RWPE2 (cell line): ENCODE results near the gene BCL6B.

Experiments used
- ATAC-seq: fragments of 200-7000 bp; cut with Tn5 transposase; 3 replicates; pipeline ENCODE4 v1.9.1; 2021; ENCODE audit warnings: low read depth
- DNase-seq: peaks from one replicate; pipeline ENCODE4 v3.0.0-alpha.2; 2020; ENCODE audit warnings: low spot score
- H3K27ac ChIP-seq: fragments of 450-650 bp; 2 replicates; pipeline ENCODE4 v1.5.1; 2017; ENCODE audit warnings: mild to moderate bottlenecking; ENCODE audit not compliant: poor library complexity, severe bottlenecking
- H3K27me3 ChIP-seq: fragments of 250-450 bp; sonication (Bioruptor Pico); 2 replicates; pipeline ENCODE4 v1.5.1; 2021; ENCODE audit warnings: mild to moderate bottlenecking, moderate library complexity; ENCODE audit not compliant: insufficient read depth, poor library complexity, severe bottlenecking
- H3K36me3 ChIP-seq: fragments of 250-450 bp; sonication (Bioruptor Pico); 2 replicates; pipeline ENCODE4 v1.5.1; 2020; ENCODE audit warnings: low read depth, mild to moderate bottlenecking, moderate library complexity
- H3K4me1 ChIP-seq: fragments of 250-450 bp; sonication (Bioruptor Pico); 2 replicates; pipeline ENCODE4 v1.5.1; 2021; ENCODE audit warnings: mild to moderate bottlenecking, moderate library complexity; ENCODE audit not compliant: insufficient read depth, poor library complexity, severe bottlenecking
- H3K4me3 ChIP-seq: fragments of 250-450 bp; sonication (Bioruptor Pico); 2 replicates; pipeline ENCODE4 v1.5.1; 2021; ENCODE audit warnings: mild to moderate bottlenecking, moderate library complexity; ENCODE audit not compliant: severe bottlenecking
- H3K9me3 ChIP-seq: fragments of 250-450 bp; sonication (Bioruptor Pico); 2 replicates; pipeline ENCODE4 v1.5.1; 2021; ENCODE audit warnings: mild to moderate bottlenecking, moderate library complexity; ENCODE audit not compliant: severe bottlenecking
- TF ChIP-seq, protein P1 (sequence below): fragments of 450-650 bp; IDR thresholded peaks from one replicate; pipeline ENCODE4 v1.5.1; 2017; ENCODE audit warnings: mild to moderate bottlenecking, moderate library complexity; ENCODE audit not compliant: poor library complexity, severe bottlenecking

The BCL6B gene

GRCh38 chr17:7074931-7075330, 52.1 kb downstream of the BCL6B start:
- no peaks in the 10 kb centered on the region for H3K9me3 ChIP-seq
- TF ChIP-seq, protein P1, sequence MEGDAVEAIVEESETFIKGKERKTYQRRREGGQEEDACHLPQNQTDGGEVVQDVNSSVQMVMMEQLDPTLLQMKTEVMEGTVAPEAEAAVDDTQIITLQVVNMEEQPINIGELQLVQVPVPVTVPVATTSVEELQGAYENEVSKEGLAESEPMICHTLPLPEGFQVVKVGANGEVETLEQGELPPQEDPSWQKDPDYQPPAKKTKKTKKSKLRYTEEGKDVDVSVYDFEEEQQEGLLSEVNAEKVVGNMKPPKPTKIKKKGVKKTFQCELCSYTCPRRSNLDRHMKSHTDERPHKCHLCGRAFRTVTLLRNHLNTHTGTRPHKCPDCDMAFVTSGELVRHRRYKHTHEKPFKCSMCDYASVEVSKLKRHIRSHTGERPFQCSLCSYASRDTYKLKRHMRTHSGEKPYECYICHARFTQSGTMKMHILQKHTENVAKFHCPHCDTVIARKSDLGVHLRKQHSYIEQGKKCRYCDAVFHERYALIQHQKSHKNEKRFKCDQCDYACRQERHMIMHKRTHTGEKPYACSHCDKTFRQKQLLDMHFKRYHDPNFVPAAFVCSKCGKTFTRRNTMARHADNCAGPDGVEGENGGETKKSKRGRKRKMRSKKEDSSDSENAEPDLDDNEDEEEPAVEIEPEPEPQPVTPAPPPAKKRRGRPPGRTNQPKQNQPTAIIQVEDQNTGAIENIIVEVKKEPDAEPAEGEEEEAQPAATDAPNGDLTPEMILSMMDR, result no peak
- no peak overlapping the region for H3K4me3 ChIP-seq
- no peaks in the 10 kb centered on the region for H3K4me1 ChIP-seq
- no peak overlapping the region for H3K27ac ChIP-seq
- no peak for DNase-seq
- H3K27me3 ChIP-seq, result no peaks in the 10 kb centered on the region
- no peaks in the 10 kb centered on the region for H3K36me3 ChIP-seq
- ATAC-seq, result no peak

DNA sequence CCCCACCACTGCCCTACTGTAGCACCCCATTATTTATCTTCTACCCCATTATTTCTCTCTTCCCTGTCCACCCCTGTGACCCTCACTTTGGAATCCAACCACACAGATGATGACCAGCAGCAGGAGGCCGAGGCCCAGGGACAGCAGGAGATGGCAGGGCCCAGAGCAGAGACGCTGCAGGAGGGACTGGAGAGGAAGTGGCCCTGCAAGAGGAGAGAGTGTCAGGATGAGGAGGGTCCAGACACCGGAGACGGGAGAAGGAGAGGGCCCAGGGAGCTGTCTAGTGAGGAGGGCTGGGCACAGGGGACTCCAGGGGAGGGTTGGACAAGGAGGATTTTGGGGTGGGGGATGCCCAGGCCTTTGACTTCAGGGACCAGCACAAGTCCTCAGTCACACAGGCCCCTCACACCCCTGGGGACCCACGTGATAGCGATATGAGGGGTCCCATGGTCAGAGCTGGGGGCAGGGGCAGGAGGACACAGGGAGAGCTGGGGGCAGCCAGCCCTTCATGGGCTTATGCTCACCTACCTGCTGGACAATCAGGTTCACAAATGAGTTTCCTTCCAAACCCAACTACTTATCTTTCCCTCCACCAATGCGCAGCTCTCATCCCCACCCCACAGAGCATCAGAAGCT, 55.2 kb downstream of the BCL6B start:
- Histone ChIP-seq H3K4me3 (no peak overlapping the region), H3K36me3 (no peaks in the 10 kb centered on the region), H3K27ac (no peak overlapping the region), H3K4me1 (no peaks in the 10 kb centered on the region), H3K9me3 (no peaks in the 10 kb centered on the region), H3K27me3 (no peaks in the 10 kb centered on the region)
- TF ChIP-seq, protein P1, result no peak
- ATAC-seq, result no peak
- DNase-seq, result no peak

- no peak overlapping the region for H3K27ac ChIP-seq
- H3K36me3 ChIP-seq, result no peaks in the 10 kb centered on the region
- DNase-seq, result no peak
- no peaks in the 10 kb centered on the region for H3K9me3 ChIP-seq
- no peak overlapping the region for H3K4me3 ChIP-seq
- no peak for ATAC-seq
- no peaks in the 10 kb centered on the region for H3K27me3 ChIP-seq
- TF ChIP-seq, protein P1, result no peak
- H3K4me1 ChIP-seq, result no peaks in the 10 kb centered on the region
These were observed 55.9 kb downstream of the BCL6B start for GRCh38 chr17:7078711-7079110.
